Mesothelial cell of epicardium (in vitro differentiated cells): ENCODE results near the gene TRAPPC12. TPM values are rescaled to one million over a fixed set of nuclear protein-coding genes. Genes with fewer than 3 reads are reported as not detected.

ENCODE experiments used
- DNase-seq, 2 experiments: peaks; one replicate each; pipeline ENCODE4 v3.0.0; 2021; ENCODE audit warnings: low spot score in 2 of 2; ENCODE audit not compliant: unreplicated experiment in 2 of 2
- H3K27ac Mint-ChIP-seq: 2 replicates; pipeline ENCODE4 v1.8.0; 2021; ENCODE audit warnings: mixed read lengths
- H3K27me3 Mint-ChIP-seq: 2 replicates; pipeline ENCODE4 v1.8.0; 2021; ENCODE audit warnings: low read depth, mixed read lengths
- H3K36me3 Mint-ChIP-seq: 2 replicates; pipeline ENCODE4 v1.8.0; 2021; ENCODE audit warnings: mixed read lengths
- H3K4me1 Mint-ChIP-seq: 2 replicates; pipeline ENCODE4 v1.8.0; 2021; ENCODE audit warnings: mixed read lengths
- H3K4me3 Mint-ChIP-seq: 2 replicates; pipeline ENCODE4 v1.8.0; 2021; ENCODE audit warnings: mild to moderate bottlenecking, moderate library complexity, mixed read lengths
- H3K9me3 Mint-ChIP-seq: 2 replicates; pipeline ENCODE4 v1.8.0; 2021; ENCODE audit warnings: mixed read lengths
- CTCF ChIP-seq: fragments of 200-600 bp; sonication (generic); IDR thresholded peaks from one replicate; pipeline ENCODE4 v1.5.0; 2021; ENCODE audit warnings: antibody characterized with exemption; ENCODE audit not compliant: unreplicated experiment
- total RNA-seq: library from RNA; stranded (reverse); gene quantifications from 3 replicates; pipeline ENCODE4 v1.2.1, GENCODE V29; 2021

Gene TRAPPC12
- total RNA-seq, 1 donor from 2014 or later: 134 TPM

GRCh38 chr2:3523551-3524041, 144.1 kb downstream of the TRAPPC12 start:
- H3K9me3 Mint-ChIP-seq: no peaks in the 10 kb centered on the region
- H3K4me3 Mint-ChIP-seq: no peak overlapping the region
- no peaks in the 10 kb centered on the region for H3K27me3 Mint-ChIP-seq
- H3K27ac Mint-ChIP-seq: peak overlapping the region; percentile 87
- H3K36me3 Mint-ChIP-seq: no peaks in the 10 kb centered on the region
- no peak for TF ChIP-seq CTCF
- H3K4me1 Mint-ChIP-seq: peaks cover 45% of the 10 kb centered on the region
- DNase-seq: no peak

- H3K36me3 Mint-ChIP-seq: no peaks in the 10 kb centered on the region
- TF ChIP-seq CTCF: no peak
- DNase-seq: no peak
These were observed 147.4 kb downstream of the TRAPPC12 start for GRCh38 chr2:3526871-3527270.

GRCh38 chr2:3527886-3528785, 148.6 kb downstream of the TRAPPC12 start:
- Mint-ChIP-seq H3K27ac (no peak overlapping the region), H3K27me3 (no peaks in the 10 kb centered on the region), H3K9me3 (no peaks in the 10 kb centered on the region), H3K4me3 (no peak overlapping the region), H3K4me1 (peaks cover 19% of the 10 kb centered on the region), H3K36me3 (no peaks in the 10 kb centered on the region)
- DNase-seq: no peak
- no peak for TF ChIP-seq CTCF

More at GRCh38 chr2:3526871-3527270, 147.4 kb downstream of the TRAPPC12 start:
- no peaks in the 10 kb centered on the region for H3K27me3 Mint-ChIP-seq
- no peak overlapping the region for H3K4me3 Mint-ChIP-seq
- H3K4me1 Mint-ChIP-seq: peaks cover 27% of the 10 kb centered on the region
- H3K27ac Mint-ChIP-seq: no peak overlapping the region
- no peaks in the 10 kb centered on the region for H3K9me3 Mint-ChIP-seq

Other genes with a start within 250 kb of the TRAPPC12 start
- gene EIPR1, start 1.9 kb upstream of the TRAPPC12 start, total RNA-seq: 25.4 to 27.9 TPM (median 26.4 TPM) in 3 replicates
- gene ADI1, start 139.8 kb downstream of the TRAPPC12 start, total RNA-seq: 16.6 to 18.7 TPM (median 17.6 TPM) in 3 replicates
- 21.1 to 24.3 TPM (median 22.5 TPM) in 3 replicates for gene RNASEH1, start 178.6 kb downstream of the TRAPPC12 start, total RNA-seq
- gene RPS7, start 195.6 kb downstream of the TRAPPC12 start, total RNA-seq: 1,528 to 1,604 TPM (median 1,590 TPM) in 3 replicates
- 9.8 to 10.8 TPM (median 10.1 TPM) in 3 replicates for gene COLEC11, start 215.4 kb downstream of the TRAPPC12 start, total RNA-seq